ENCODE data around the gene FREM2. TPM values are rescaled to one million over a fixed set of nuclear protein-coding genes. Genes with fewer than 3 reads are reported as not detected.

The FREM2 gene
- total and polyA plus RNA-seq, 2 of the 13 experiments (the other 11 are each of a cell fraction or from before 2014, with no cell fraction given) = not detected

- H3K36me3 ChIP-seq (replicated peaks in 1 of 2; ENCODE audit: control insufficient read depth in 1 of 2, insufficient read depth in 2 of 2, low read length in 2 of 2) = no peaks in the 10 kb centered on the region
- no TSS peak for BruUV-seq (replicated peaks)
- no peaks in the 10 kb centered on the region for H3K4me1 ChIP-seq (ENCODE audit: insufficient read depth, low read length)
- H3K27me3 ChIP-seq (ENCODE audit: control insufficient read depth in 1 of 2, insufficient read depth in 2 of 2, low read length in 2 of 2) = no peaks in the 10 kb centered on the region
- intact Hi-C loops (cut with micrococcal nuclease; ENCODE audit: unreplicated experiment) = no loop called here
- WGBS (ENCODE audit: low lambda C conversion rate) = 1% methylated on average over 2 of the region's 2 CpGs
- H3K27ac ChIP-seq (ENCODE audit: extremely low read length, insufficient read depth, low read length) = no peak overlapping the region
- no peak for ATAC-seq
- TF ChIP-seq ZNF12 (CRISPR knock-in tag; IDR thresholded peaks at IDR 0.05) (no peak), HMG20B (CRISPR knock-in tag; conservative IDR thresholded peaks at IDR 0.05) (no peak), SIX4 (CRISPR knock-in tag; IDR thresholded peaks at IDR 0.05) (no peak), KDM1A (CRISPR knock-in tag; IDR thresholded peaks at IDR 0.05) (no peak), NCOA5 (CRISPR knock-in tag; IDR thresholded peaks at IDR 0.05) (no peak), SIN3B (IDR thresholded peaks at IDR 0.05; ENCODE audit: low read length) (no peak), PLRG1 (conservative IDR thresholded peaks at IDR 0.05) (no peak), NPAS2 (CRISPR knock-in tag; IDR thresholded peaks at IDR 0.05; ENCODE audit: borderline replicate concordance) (no peak), ZNF75D (CRISPR knock-in tag; IDR thresholded peaks at IDR 0.05; ENCODE audit: borderline replicate concordance) (no peak)
- H3K9me3 ChIP-seq (ENCODE audit: low read length) = no peaks in the 10 kb centered on the region
- POLR2A ChIA-PET = no interaction called here
- in situ Hi-C loops (cut with HindIII; ENCODE audit: extremely low pct_ligation_motif_present, low pct_unique_long_range_greater_than_20kb) = no loop called here
- H3K9ac ChIP-seq (ENCODE audit: insufficient read depth, low read depth, low read length) = no peak overlapping the region
- H3K4me2 ChIP-seq (ENCODE audit: low read depth, low read length) = no peak overlapping the region
- H3K79me2 ChIP-seq (ENCODE audit: insufficient read depth, low read length) = no peaks in the 10 kb centered on the region
- no peak for DNase-seq (ENCODE audit: low spot score)
- H3K4me3 ChIP-seq (replicated peaks in 1 of 3; ENCODE audit: insufficient read depth in 1 of 3, low read depth in 2 of 3, low read length in 3 of 3) = no peak overlapping the region
- no peaks in the 10 kb centered on the region for H4K20me1 ChIP-seq (ENCODE audit: insufficient read depth, low read length)
- FAIRE-seq = no peak
- no peak overlapping the region for H2AFZ ChIP-seq (ENCODE audit: low read length)
- CTCF ChIA-PET (ENCODE audit: low intra/inter-chr PET ratio, low total read pairs) = no interaction called here
Observed at GRCh38 chr13:38702669-38703068, 15.8 kb downstream of the FREM2 start.

DNA sequence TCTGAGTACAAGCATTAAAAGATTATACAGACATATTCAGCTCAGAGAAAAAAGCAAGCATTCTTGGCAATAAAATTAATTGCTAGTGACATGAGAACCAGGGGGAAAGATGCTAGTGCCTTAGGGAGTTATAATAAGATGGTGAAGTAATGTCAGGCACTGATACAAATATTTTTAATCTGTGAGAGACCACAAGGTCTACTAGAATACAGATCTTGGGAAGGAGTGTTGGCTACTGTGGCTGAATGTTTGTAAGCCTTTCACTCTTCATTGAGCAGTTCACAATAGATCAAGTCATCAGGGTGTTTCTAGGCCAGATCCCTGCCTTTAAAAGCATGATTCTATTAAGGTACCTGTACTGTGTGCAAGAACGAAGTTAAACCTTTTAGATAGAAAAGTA is 16.4 kb downstream of the FREM2 start:
- H3K9me3 ChIP-seq (ENCODE audit: low read length) = no peaks in the 10 kb centered on the region
- DNase-seq (ENCODE audit: low spot score) = no peak
- no peaks in the 10 kb centered on the region for H4K20me1 ChIP-seq (ENCODE audit: insufficient read depth, low read length)
- no peaks in the 10 kb centered on the region for H3K4me1 ChIP-seq (ENCODE audit: insufficient read depth, low read length)
- no peak overlapping the region for H3K27ac ChIP-seq (ENCODE audit: extremely low read length, insufficient read depth, low read length)
- BruUV-seq (replicated peaks) = no TSS peak
- ChIA-PET POLR2A (no interaction called here), CTCF (ENCODE audit: low intra/inter-chr PET ratio, low total read pairs) (no interaction called here)
- no peak for FAIRE-seq
- 3% methylated on average over 1 of the region's 1 CpG for WGBS (ENCODE audit: low lambda C conversion rate)
- no peaks in the 10 kb centered on the region for H3K79me2 ChIP-seq (ENCODE audit: insufficient read depth, low read length)
- no peak overlapping the region for H3K4me3 ChIP-seq (replicated peaks in 1 of 3; ENCODE audit: insufficient read depth in 1 of 3, low read depth in 2 of 3, low read length in 3 of 3)
- H3K27me3 ChIP-seq (ENCODE audit: control insufficient read depth in 1 of 2, insufficient read depth in 2 of 2, low read length in 2 of 2) = no peaks in the 10 kb centered on the region
- no peak for ATAC-seq
- H3K9ac ChIP-seq (ENCODE audit: insufficient read depth, low read depth, low read length) = no peak overlapping the region
- no peak overlapping the region for H2AFZ ChIP-seq (ENCODE audit: low read length)
- no peaks in the 10 kb centered on the region for H3K36me3 ChIP-seq (replicated peaks in 1 of 2; ENCODE audit: control insufficient read depth in 1 of 2, insufficient read depth in 2 of 2, low read length in 2 of 2)
- in situ Hi-C loops (cut with HindIII; ENCODE audit: extremely low pct_ligation_motif_present, low pct_unique_long_range_greater_than_20kb) (no loop called here), intact Hi-C loops (cut with micrococcal nuclease; ENCODE audit: unreplicated experiment) (no loop called here)
- no peak overlapping the region for H3K4me2 ChIP-seq (ENCODE audit: low read depth, low read length)
- TF ChIP-seq NFATC3 (CRISPR knock-in tag; IDR thresholded peaks at IDR 0.05) (no peak), ZBTB38 (CRISPR knock-in tag; IDR thresholded peaks at IDR 0.05) (no peak), SSRP1 (CRISPR knock-in tag; IDR thresholded peaks at IDR 0.05) (no peak), ZNF263 (CRISPR knock-in tag; IDR thresholded peaks at IDR 0.05) (no peak), ZNF382 (CRISPR knock-in tag; IDR thresholded peaks at IDR 0.05; ENCODE audit: borderline replicate concordance) (no peak), CBX2 (IDR thresholded peaks at IDR 0.05; ENCODE audit: low read depth, low read length) (no peak), CBX2 (CRISPR knock-in tag; IDR thresholded peaks at IDR 0.05; ENCODE audit: low read depth) (no peak)
- TF ChIP-seq, protein P1, sequence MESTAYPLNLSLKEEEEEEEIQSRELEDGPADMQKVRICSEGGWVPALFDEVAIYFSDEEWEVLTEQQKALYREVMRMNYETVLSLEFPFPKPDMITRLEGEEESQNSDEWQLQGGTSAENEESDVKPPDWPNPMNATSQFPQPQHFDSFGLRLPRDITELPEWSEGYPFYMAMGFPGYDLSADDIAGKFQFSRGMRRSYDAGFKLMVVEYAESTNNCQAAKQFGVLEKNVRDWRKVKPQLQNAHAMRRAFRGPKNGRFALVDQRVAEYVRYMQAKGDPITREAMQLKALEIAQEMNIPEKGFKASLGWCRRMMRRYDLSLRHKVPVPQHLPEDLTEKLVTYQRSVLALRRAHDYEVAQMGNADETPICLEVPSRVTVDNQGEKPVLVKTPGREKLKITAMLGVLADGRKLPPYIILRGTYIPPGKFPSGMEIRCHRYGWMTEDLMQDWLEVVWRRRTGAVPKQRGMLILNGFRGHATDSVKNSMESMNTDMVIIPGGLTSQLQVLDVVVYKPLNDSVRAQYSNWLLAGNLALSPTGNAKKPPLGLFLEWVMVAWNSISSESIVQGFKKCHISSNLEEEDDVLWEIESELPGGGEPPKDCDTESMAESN (CRISPR knock-in tag; conservative IDR thresholded peaks at IDR 0.05) = no peak
